Keratinocyte (primary cell): ENCODE measurements around the gene PUDP. TPM values are rescaled to one million over a fixed set of nuclear protein-coding genes. Genes with fewer than 3 reads are reported as not detected.
"Not testable (repeated sequence)": the region's sequence is repeated elsewhere in the genome, so short reads cannot be mapped to it uniquely, and the experiment has no call there.

ENCODE experiments used
- DNase-seq: peaks from one replicate; pipeline ENCODE4 v3.0.0-alpha.2; 2011; ENCODE audit warnings: low read depth, missing footprints, low spot score
- FAIRE-seq: peaks from 2 replicates; lab custom pipeline; 2011; peaks lifted over from hg19 to GRCh38; lab: Jason Lieb, UNC
- H2AFZ ChIP-seq: 2 replicates; pipeline ENCODE4 v1.6.0; 2012; ENCODE audit warnings: low read length, control low read depth, inconsistent platforms; ENCODE audit not compliant: control insufficient read depth
- H3K27ac ChIP-seq: 2 replicates; pipeline ENCODE4 v1.5.1; 2011; ENCODE audit warnings: low read length; ENCODE audit not compliant: control insufficient read depth, insufficient read depth
- H3K27me3 ChIP-seq: 3 replicates; pipeline ENCODE4 v1.6.0; 2011; ENCODE audit warnings: low read length; ENCODE audit not compliant: control insufficient read depth, insufficient read depth; ENCODE audit errors: extremely low read depth
- H3K36me3 ChIP-seq, 2 experiments: 2 replicates in 1 of 2; 3 replicates in 1 of 2; pipeline ENCODE4 v1.5.1; 2011; ENCODE audit warnings: low read length in 2 of 2, mild to moderate bottlenecking in 1 of 2; ENCODE audit not compliant: control insufficient read depth in 2 of 2, insufficient read depth in 2 of 2; ENCODE audit errors: extremely low read depth in 1 of 2
- H3K4me1 ChIP-seq: 3 replicates; pipeline ENCODE4 v1.5.1; 2011; ENCODE audit warnings: low read length; ENCODE audit not compliant: control insufficient read depth, insufficient read depth; ENCODE audit errors: extremely low read depth
- H3K4me2 ChIP-seq: 3 replicates; pipeline ENCODE4 v1.6.0; 2011; ENCODE audit warnings: low read depth, low read length; ENCODE audit not compliant: control insufficient read depth, insufficient read depth; ENCODE audit errors: extremely low read depth
- H3K4me3 ChIP-seq, 3 experiments: fragments of 200-600 bp in 1 of 3; sonication (generic) in 1 of 3; 2 replicates in 2 of 3; 3 replicates in 1 of 3; pipeline ENCODE4 v1.5.1; 2011 to 2016; ENCODE audit warnings: low read length in 3 of 3, mild to moderate bottlenecking in 3 of 3, control low read depth in 2 of 3, inconsistent platforms in 1 of 3, low read depth in 1 of 3, mixed read lengths in 1 of 3, mixed run types in 1 of 3, moderate library complexity in 1 of 3; ENCODE audit not compliant: control insufficient read depth in 2 of 3, insufficient read depth in 2 of 3; ENCODE audit errors: extremely low read depth in 1 of 3
- H3K79me2 ChIP-seq: 2 replicates; pipeline ENCODE4 v1.6.0; 2012; ENCODE audit warnings: low read length; ENCODE audit not compliant: control insufficient read depth, insufficient read depth
- H3K9ac ChIP-seq: 3 replicates; pipeline ENCODE4 v1.6.0; 2011; ENCODE audit warnings: low read length; ENCODE audit not compliant: control insufficient read depth, insufficient read depth; ENCODE audit errors: extremely low read depth
- H3K9me1 ChIP-seq: 3 replicates; pipeline ENCODE4 v1.6.0; 2011; ENCODE audit warnings: low read length; ENCODE audit not compliant: control insufficient read depth, insufficient read depth; ENCODE audit errors: extremely low read depth
- H3K9me3 ChIP-seq: 2 replicates; pipeline ENCODE4 v1.5.1; 2012; ENCODE audit warnings: low read depth, low read length; ENCODE audit not compliant: control insufficient read depth
- H4K20me1 ChIP-seq: 3 replicates; pipeline ENCODE4 v1.6.0; 2011; ENCODE audit warnings: low read length; ENCODE audit not compliant: control insufficient read depth, insufficient read depth; ENCODE audit errors: extremely low read depth
- CTCF ChIP-seq, 3 experiments: IDR thresholded peaks in 1 of 3; conservative IDR thresholded peaks in 1 of 3; optimal IDR thresholded peaks in 1 of 3; 2 replicates in 2 of 3; 3 replicates in 1 of 3; pipeline versions ENCODE3 to v1.5.1; 2011; ENCODE audit warnings: low read length in 3 of 3, mild to moderate bottlenecking in 3 of 3, moderate library complexity in 2 of 3, control low read depth in 1 of 3, inconsistent platforms in 1 of 3; ENCODE audit not compliant: insufficient read depth in 2 of 3; ENCODE audit errors: extremely low read depth in 1 of 3
- EZH2 ChIP-seq: IDR thresholded peaks from one replicate; pipeline ENCODE4 v1.6.1; 2012; ENCODE audit warnings: inconsistent platforms, mild to moderate bottlenecking, low read length, moderate library complexity
- dilution Hi-C: fragments of 300-500 bp; cut with MboI; formaldehyde crosslinking; loops from one replicate; pipeline ENCODE4 v1.7.0; 2020; ENCODE audit warnings: low sequenced_read_pairs; ENCODE audit not compliant: extremely low pct_ligation_motif_present
- polyA plus RNA-seq, 5 experiments: library from polyadenylated mRNA; depleted of rRNA in 3 of 5; stranded (reverse) in 3 of 5; stranded (forward) in 1 of 5; unstranded in 1 of 5; fragments of >200 nt; gene quantifications; 1 replicate in 1 of 5; 2 replicates in 3 of 5; 3 replicates in 1 of 5; pipeline versions ENCODE4 v1.2.1 to v1.2.3, GENCODE V29; 2011 to 2012; ENCODE audit warnings: missing spikeins in 2 of 5, low read depth in 1 of 5, low replicate concordance in 1 of 5

The PUDP gene
- polyA plus RNA-seq, 1 donor (not counting 4 experiments of a cell fraction or from before 2014, with no cell fraction given), result 48.0 TPM

- Histone ChIP-seq H3K36me3 (no peaks in the 10 kb centered on the region), H3K9me3 (no peaks in the 10 kb centered on the region), H3K27me3 (no peaks in the 10 kb centered on the region), H3K79me2 (no peaks in the 10 kb centered on the region), H3K4me1 (peaks cover 9% of the 10 kb centered on the region), H4K20me1 (no peaks in the 10 kb centered on the region), H3K4me3 (no peak overlapping the region), H3K9me1 (no peaks in the 10 kb centered on the region), H2AFZ (no peak overlapping the region), H3K4me2 (no peak overlapping the region), H3K27ac (no peak overlapping the region), H3K9ac (no peak overlapping the region)
- DNase-seq, result no peak
- TF ChIP-seq EZH2, result no peak
- TF ChIP-seq CTCF (optimal IDR thresholded peaks at IDR 0.05 in 1 of 3, IDR thresholded peaks at IDR 0.05 in 1 of 3, conservative IDR thresholded peaks at IDR 0.05 in 1 of 3; ENCODE audit: extremely low read depth in 1 of 3, insufficient read depth in 2 of 3, low read length in 3 of 3), result no peak
- dilution Hi-C loops, result no loop called here
- peak; percentile 52 for FAIRE-seq
Measured at GRCh38 chrX:7028246-7028645, 119.7 kb downstream of the PUDP start.

GRCh38 chrX:7027071-7027470, 120.9 kb downstream of the PUDP start:
- peaks cover 12% of the 10 kb centered on the region for H3K4me1 ChIP-seq
- no peak overlapping the region for H2AFZ ChIP-seq

GRCh38 chrX:7026365-7026764, 121.6 kb downstream of the PUDP start:
- H3K4me1 ChIP-seq, result peaks cover 12% of the 10 kb centered on the region
- H4K20me1 ChIP-seq, H3K36me3 ChIP-seq, H3K79me2 ChIP-seq, dilution Hi-C loops, H3K27ac ChIP-seq, H3K9me1 ChIP-seq, H3K4me2 ChIP-seq, DNase-seq, FAIRE-seq, H3K9me3 ChIP-seq, H3K9ac ChIP-seq, H3K4me3 ChIP-seq, H2AFZ ChIP-seq, H3K27me3 ChIP-seq: not testable (repeated sequence)

More at GRCh38 chrX:7027071-7027470, 120.9 kb downstream of the PUDP start:
- TF ChIP-seq CTCF (optimal IDR thresholded peaks at IDR 0.05 in 1 of 3, IDR thresholded peaks at IDR 0.05 in 1 of 3, conservative IDR thresholded peaks at IDR 0.05 in 1 of 3; ENCODE audit: extremely low read depth in 1 of 3, insufficient read depth in 2 of 3, low read length in 3 of 3), result no peak
- no peak for TF ChIP-seq EZH2
- Histone ChIP-seq H3K9me3 (no peaks in the 10 kb centered on the region), H3K27ac (no peak overlapping the region), H4K20me1 (no peaks in the 10 kb centered on the region), H3K79me2 (no peaks in the 10 kb centered on the region), H3K9me1 (no peaks in the 10 kb centered on the region), H3K36me3 (no peaks in the 10 kb centered on the region), H3K4me2 (no peak overlapping the region), H3K4me3 (no peak overlapping the region), H3K9ac (no peak overlapping the region), H3K27me3 (no peaks in the 10 kb centered on the region)
- dilution Hi-C loops, result no loop called here
- DNase-seq, result no peak
- no peak for FAIRE-seq
